Prostate gland (tissue), 2 donors: ENCODE results near the gene FXYD6. TPM values are rescaled to one million over a fixed set of nuclear protein-coding genes. Genes with fewer than 3 reads are reported as not detected.

Experiments used
- DNase-seq: peaks from one replicate; pipeline ENCODE4 v3.0.0-alpha.2; 2019; ENCODE audit warnings: low spot score
- H3K27ac ChIP-seq, 2 donors: fragments of 200-600 bp; sonication (generic); 2 replicates each; pipeline ENCODE4 v1.5.1; 2017 to 2019
- H3K27me3 ChIP-seq: fragments of 200-600 bp; sonication (generic); replicated peaks from 2 replicates; pipeline ENCODE4 v1.5.1; 2019; ENCODE audit not compliant: insufficient read depth
- H3K36me3 ChIP-seq, 2 donors: fragments of 200-600 bp; sonication (generic); 1 replicate in 1 of 2; 2 replicates in 1 of 2; pipeline versions ENCODE4 v1.5.1 to v1.8.1; 2017 to 2019
- H3K4me1 ChIP-seq: fragments of 200-600 bp; sonication (generic); replicated peaks from 2 replicates; pipeline ENCODE4 v1.5.1; 2019
- H3K4me3 ChIP-seq, 2 donors: fragments of 200-600 bp; sonication (generic); 2 replicates each; pipeline ENCODE4 v1.5.1; 2017 to 2019
- H3K9me3 ChIP-seq: fragments of 200-600 bp; sonication (generic); 2 replicates; pipeline ENCODE4 v1.5.1; 2017
- CTCF ChIP-seq, 4 experiments: fragments of 200-600 bp in 2 of 4; fragments of 450-650 bp in 2 of 4; sonication (generic) in 2 of 4; IDR thresholded peaks; 1 replicate in 3 of 4; 2 replicates in 1 of 4; pipeline ENCODE4 v1.5.1; 2016 to 2019; ENCODE audit warnings: antibody characterized with exemption in 4 of 4, mild to moderate bottlenecking in 2 of 4, moderate library complexity in 2 of 4
- POLR2A ChIP-seq: fragments of 450-650 bp; IDR thresholded peaks from one replicate; pipeline ENCODE4 v1.6.1; 2016; ENCODE audit warnings: antibody characterized with exemption, mild to moderate bottlenecking
- POLR2AphosphoS5 ChIP-seq: sonication (generic); formaldehyde crosslinking; IDR thresholded peaks from one replicate; pipeline ENCODE4 v1.6.1; 2017; ENCODE audit warnings: antibody characterized with exemption
- WGBS: methylation state at CpG from one replicate; pipeline ENCODE4 v1.1.5; 2018; 5-methylcytosine and 5-hydroxymethylcytosine counted together
- intact Hi-C: fragments of 100-400 bp; cut with DNase I; formaldehyde crosslinking; loops from one replicate; pipeline ENCODE4 v1.14.2; 2022
- total RNA-seq, 2 donors: library from RNA; depleted of rRNA; stranded (reverse); fragments of >200 nt; gene quantifications; one replicate each; pipeline ENCODE4 v1.1.0, GENCODE V29; 2016

The FXYD6 gene
- total RNA-seq, 2 donors from 2014 or later: 29.6 to 366 TPM

- DNase-seq: no peak
- 66% methylated on average over 3 of the region's 3 CpGs for WGBS
- Histone ChIP-seq H3K4me3 (no peak overlapping the region), H3K4me1 (no peaks in the 10 kb centered on the region), H3K27me3 (no peaks in the 10 kb centered on the region), H3K27ac (no peak overlapping the region), H3K36me3 (no peaks in the 10 kb centered on the region), H3K9me3 (no peaks in the 10 kb centered on the region)
- intact Hi-C loops: no loop called here
- no peak for TF ChIP-seq POLR2A
- no peak for TF ChIP-seq CTCF (IDR thresholded peaks at IDR 0.05)
- no peak for TF ChIP-seq POLR2AphosphoS5
Measured at GRCh38 chr11:117852309-117852708, 24.1 kb downstream of the FXYD6 start.

- Histone ChIP-seq H3K27ac (no peak overlapping the region), H3K27me3 (no peaks in the 10 kb centered on the region), H3K9me3 (no peaks in the 10 kb centered on the region), H3K4me1 (no peaks in the 10 kb centered on the region), H3K36me3 (no peaks in the 10 kb centered on the region), H3K4me3 (no peak overlapping the region)
- intact Hi-C loops: no loop called here
- TF ChIP-seq CTCF (IDR thresholded peaks at IDR 0.05) (no peak), POLR2A (no peak), POLR2AphosphoS5 (no peak)
- DNase-seq: no peak
- WGBS: 84% methylated on average over 3 of the region's 3 CpGs
Measured at GRCh38 chr11:117851852-117852251, 24.6 kb downstream of the FXYD6 start.

- Histone ChIP-seq H3K27me3 (no peaks in the 10 kb centered on the region), H3K27ac (no peak overlapping the region), H3K36me3 (no peaks in the 10 kb centered on the region), H3K4me1 (no peaks in the 10 kb centered on the region), H3K9me3 (no peaks in the 10 kb centered on the region), H3K4me3 (no peak overlapping the region)
- WGBS: 67% methylated on average over 3 of the region's 3 CpGs
- intact Hi-C loops: no loop called here
- no peak for DNase-seq
- no peak for TF ChIP-seq POLR2AphosphoS5
- no peak for TF ChIP-seq CTCF (IDR thresholded peaks at IDR 0.05)
- no peak for TF ChIP-seq POLR2A
Measured at GRCh38 chr11:117851106-117851505, 25.4 kb downstream of the FXYD6 start.

- H3K27ac ChIP-seq: no peak overlapping the region
- TF ChIP-seq POLR2A (no peak), CTCF (IDR thresholded peaks at IDR 0.05) (no peak), POLR2AphosphoS5 (no peak)
Measured at GRCh38 chr11:117849781-117850414, 26.6 kb downstream of the FXYD6 start.

More at GRCh38 chr11:117849781-117850414, 26.6 kb downstream of the FXYD6 start:
- no peak overlapping the region for H3K4me3 ChIP-seq
- no peaks in the 10 kb centered on the region for H3K36me3 ChIP-seq
- no peak for DNase-seq
- intact Hi-C loops: loop anchor here (10.0 kb wide), 1 partner anchor 205 kb away; no protein-coding TSS in a partner anchor
- no peaks in the 10 kb centered on the region for H3K4me1 ChIP-seq
- H3K27me3 ChIP-seq: no peaks in the 10 kb centered on the region
- 82% methylated on average over 6 of the region's 6 CpGs for WGBS
- H3K9me3 ChIP-seq: no peaks in the 10 kb centered on the region
